Measurements from ENCODE around the gene SCART1. TPM values are rescaled to one million over a fixed set of nuclear protein-coding genes. Genes with fewer than 3 reads are reported as not detected.

SCART1 gene
- total and polyA plus RNA-seq, 10 of the 15 experiments (the other 5 are each of a cell fraction or from before 2014, with no cell fraction given): 0.05 to 22.0 (median 0.58) TPM

- TF ChIP-seq SMC3 (IDR thresholded peaks at IDR 0.05; ENCODE audit: borderline replicate concordance, low read length): no peak
- TF ChIP-seq MXI1 (IDR thresholded peaks at IDR 0.05; ENCODE audit: low read depth, low read length): no peak
- TF ChIP-seq BACH1 (IDR thresholded peaks at IDR 0.05; ENCODE audit: borderline replicate concordance): no peak
- TF ChIP-seq, protein P1, sequence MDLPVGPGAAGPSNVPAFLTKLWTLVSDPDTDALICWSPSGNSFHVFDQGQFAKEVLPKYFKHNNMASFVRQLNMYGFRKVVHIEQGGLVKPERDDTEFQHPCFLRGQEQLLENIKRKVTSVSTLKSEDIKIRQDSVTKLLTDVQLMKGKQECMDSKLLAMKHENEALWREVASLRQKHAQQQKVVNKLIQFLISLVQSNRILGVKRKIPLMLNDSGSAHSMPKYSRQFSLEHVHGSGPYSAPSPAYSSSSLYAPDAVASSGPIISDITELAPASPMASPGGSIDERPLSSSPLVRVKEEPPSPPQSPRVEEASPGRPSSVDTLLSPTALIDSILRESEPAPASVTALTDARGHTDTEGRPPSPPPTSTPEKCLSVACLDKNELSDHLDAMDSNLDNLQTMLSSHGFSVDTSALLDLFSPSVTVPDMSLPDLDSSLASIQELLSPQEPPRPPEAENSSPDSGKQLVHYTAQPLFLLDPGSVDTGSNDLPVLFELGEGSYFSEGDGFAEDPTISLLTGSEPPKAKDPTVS (IDR thresholded peaks at IDR 0.05; ENCODE audit: low read depth, low read length): no peak
- TF ChIP-seq SUPT20H (IDR thresholded peaks at IDR 0.05; ENCODE audit: borderline replicate concordance, control insufficient read depth, low read depth, low read length): no peak
- TF ChIP-seq, protein P2, sequence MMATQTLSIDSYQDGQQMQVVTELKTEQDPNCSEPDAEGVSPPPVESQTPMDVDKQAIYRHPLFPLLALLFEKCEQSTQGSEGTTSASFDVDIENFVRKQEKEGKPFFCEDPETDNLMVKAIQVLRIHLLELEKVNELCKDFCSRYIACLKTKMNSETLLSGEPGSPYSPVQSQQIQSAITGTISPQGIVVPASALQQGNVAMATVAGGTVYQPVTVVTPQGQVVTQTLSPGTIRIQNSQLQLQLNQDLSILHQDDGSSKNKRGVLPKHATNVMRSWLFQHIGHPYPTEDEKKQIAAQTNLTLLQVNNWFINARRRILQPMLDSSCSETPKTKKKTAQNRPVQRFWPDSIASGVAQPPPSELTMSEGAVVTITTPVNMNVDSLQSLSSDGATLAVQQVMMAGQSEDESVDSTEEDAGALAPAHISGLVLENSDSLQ (IDR thresholded peaks at IDR 0.05): no peak
- TF ChIP-seq YY1 (IDR thresholded peaks at IDR 0.05; ENCODE audit: low read depth, low read length): no peak
These were observed 10.9 kb downstream of the SCART1 start (continued) for GRCh38 chr10:133464582-133465031.

DNA sequence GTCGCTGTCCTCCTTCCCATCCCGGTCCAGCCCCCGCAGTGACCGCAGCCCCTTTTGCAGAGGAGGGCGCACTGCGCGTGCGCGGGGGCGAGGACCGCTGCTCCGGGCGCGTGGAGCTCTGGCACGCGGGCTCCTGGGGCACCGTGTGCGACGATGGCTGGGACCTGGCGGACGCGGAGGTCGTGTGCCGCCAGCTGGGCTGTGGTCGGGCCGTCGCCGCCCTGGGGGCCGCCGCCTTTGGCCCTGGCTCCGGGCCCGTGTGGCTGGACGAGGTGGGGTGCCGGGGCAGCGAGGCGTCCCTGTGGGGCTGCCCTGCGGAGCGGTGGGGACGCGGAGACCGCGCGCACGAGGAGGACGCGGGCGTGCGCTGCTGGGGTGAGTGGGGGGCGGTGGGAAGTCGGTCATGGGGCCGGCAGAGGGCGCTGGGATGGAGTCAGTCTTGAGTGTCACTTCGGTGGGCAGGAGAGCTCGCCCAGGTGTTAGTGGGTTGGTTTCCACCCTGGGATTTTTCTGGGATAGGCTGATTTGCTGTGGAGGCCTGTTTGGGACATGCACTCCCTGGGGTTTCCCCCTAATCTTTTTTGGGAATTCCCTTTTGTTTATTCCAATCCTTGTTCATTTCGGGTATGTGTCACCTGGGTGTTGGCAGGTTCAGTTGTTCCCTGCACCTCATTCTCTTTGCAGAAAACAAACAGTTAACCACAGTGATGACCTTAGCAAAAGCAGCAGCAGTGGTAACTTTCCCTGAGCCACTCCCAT lies 11.6 kb downstream of the SCART1 start:
- Histone ChIP-seq H3K4me2 (ENCODE audit: control insufficient read depth, insufficient read depth) (no peak overlapping the region), H4K20me1 (ENCODE audit: control insufficient read depth, insufficient read depth) (no peaks in the 10 kb centered on the region), H3K27me3 (replicated peaks in 1 of 2; ENCODE audit: control insufficient read depth in 2 of 2, insufficient read depth in 2 of 2, low read length in 1 of 2) (no peaks in the 10 kb centered on the region), H3K4me1 (ENCODE audit: control insufficient read depth, insufficient read depth, low read length) (no peaks in the 10 kb centered on the region), H3K9me3 (replicated peaks; ENCODE audit: control insufficient read depth, insufficient read depth, low read length) (no peaks in the 10 kb centered on the region; the same call in 2 of the 3 replicates), H3K79me2 (ENCODE audit: control insufficient read depth, insufficient read depth, low read length) (no peaks in the 10 kb centered on the region), H3K9ac (ENCODE audit: control insufficient read depth, insufficient read depth, low read length) (no peak overlapping the region), H3K36me3 (ENCODE audit: control insufficient read depth in 2 of 2, insufficient read depth in 2 of 2, low read length in 1 of 2) (no peaks in the 10 kb centered on the region), H3K27ac (ENCODE audit: control insufficient read depth, insufficient read depth) (no peak overlapping the region), H2AFZ (ENCODE audit: control insufficient read depth, low read depth, low read length) (no peak overlapping the region), H3K4me3 (no peak overlapping the region)
- no peak for TF ChIP-seq HDAC2 (IDR thresholded peaks at IDR 0.05)
- TF ChIP-seq EZH2 (IDR thresholded peaks at IDR 0.05; ENCODE audit: borderline replicate concordance, control insufficient read depth, low read depth, low read length): no peak
- DNase-seq (ENCODE audit: low read depth, low spot score) (no peak), FAIRE-seq (no peak), ATAC-seq (no peak)
- BruUV-seq (replicated peaks): no TSS peak
- in situ Hi-C loops (cut with MboI) (no loop called here), intact Hi-C loops (cut with micrococcal nuclease; ENCODE audit: unreplicated experiment) (no loop called here)
- ChIA-PET SMC1A (ENCODE audit: uncharacterized antibody, unreplicated experiment) (interaction anchor here (0.6 kb wide), 1 partner anchor 20 kb away, joined by 3 read pairs; no protein-coding TSS in a partner anchor), CTCF (interaction anchor here (1.3 kb wide), 1 partner anchor 27 kb away, joined by 6 read pairs; no protein-coding TSS in a partner anchor), RAD21 (ENCODE audit: unreplicated experiment) (no interaction called here), POLR2A (no interaction called here)
- 57% methylated on average over 34 of the region's 55 CpGs for WGBS (ENCODE audit: insufficient coverage, insufficient replicate concordance, low lambda C conversion rate, missing lambda C conversion rate)
